ENCODE data around the gene ZNF469.

DNA sequence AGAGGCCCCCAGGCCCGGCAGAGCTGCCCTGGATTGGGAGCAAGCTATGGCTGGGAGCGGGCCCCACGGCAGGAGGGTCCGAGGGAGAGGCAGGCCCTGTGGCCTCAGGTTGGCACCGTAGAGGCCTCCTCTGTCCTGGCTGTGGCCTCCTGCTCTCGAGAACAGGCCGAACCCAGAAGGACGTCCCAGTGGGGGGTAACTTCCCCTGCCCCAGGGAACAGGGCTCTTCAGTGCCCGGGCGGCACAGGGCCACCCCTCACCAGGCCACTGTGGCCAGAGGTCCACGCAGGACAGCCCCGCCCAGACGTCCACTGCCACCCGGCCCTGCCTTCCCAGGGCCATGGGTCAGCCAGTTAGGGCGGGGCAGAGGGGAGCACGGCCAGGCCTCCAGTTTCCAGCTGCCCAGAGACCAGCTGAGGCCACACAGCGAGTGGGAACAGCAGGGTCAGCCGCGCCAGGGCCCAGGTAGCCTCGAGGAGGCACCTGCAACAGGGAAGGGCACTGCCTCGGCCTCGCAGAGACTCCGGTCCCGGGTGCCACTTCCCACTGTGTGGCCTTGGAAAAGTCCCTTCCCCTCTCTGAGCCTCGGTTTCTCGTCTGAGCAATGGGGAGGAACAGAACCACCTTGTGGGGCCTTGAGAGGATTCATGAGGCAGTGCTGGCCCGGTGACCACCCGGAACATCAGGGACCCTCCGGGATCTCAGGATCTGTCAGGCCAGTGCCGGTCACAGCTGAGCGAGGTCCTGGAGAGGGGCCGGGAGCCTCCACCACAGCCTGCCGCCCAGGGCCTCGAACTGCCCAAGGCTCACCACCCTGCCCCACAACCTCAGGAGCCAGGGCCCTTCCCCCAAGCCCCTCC is 32.0 kb downstream of the ZNF469 start:
- TF ChIP-seq CTCF (conservative IDR thresholded peaks at IDR 0.05; ENCODE audit: low read depth, low read length) (no peak), EZH2 (IDR thresholded peaks at IDR 0.05; ENCODE audit: borderline replicate concordance, low read depth, low read length, poor library complexity, severe bottlenecking) (no peak)

All from A673 (cell line).